Esophagus (tissue), 2 donors: ENCODE data around the gene SKI. TPM values are rescaled to one million over a fixed set of nuclear protein-coding genes. Genes with fewer than 3 reads are reported as not detected.

ENCODE experiments used
- H3K27ac ChIP-seq, 2 donors: one replicate each; pipeline ENCODE4 v1.5.1; 2013; ENCODE audit warnings: low read depth in 2 of 2, mild to moderate bottlenecking in 2 of 2, inconsistent platforms in 1 of 2, low read length in 1 of 2, moderate library complexity in 1 of 2
- H3K27me3 ChIP-seq, 2 donors: one replicate each; pipeline ENCODE4 v1.6.1; 2013; ENCODE audit warnings: low read length in 2 of 2, control low read depth in 1 of 2, mild to moderate bottlenecking in 1 of 2; ENCODE audit not compliant: insufficient read depth in 2 of 2, control insufficient read depth in 1 of 2
- H3K36me3 ChIP-seq, 2 donors: one replicate each; pipeline ENCODE4 v1.6.1; 2013; ENCODE audit warnings: low read length in 1 of 2; ENCODE audit not compliant: control insufficient read depth in 2 of 2, insufficient read depth in 2 of 2
- H3K4me1 ChIP-seq, 2 donors: one replicate each; pipeline ENCODE4 v1.6.1; 2013; ENCODE audit warnings: low read length in 1 of 2; ENCODE audit not compliant: control insufficient read depth in 2 of 2, insufficient read depth in 2 of 2
- H3K4me3 ChIP-seq, 2 donors: one replicate each; pipeline ENCODE4 v1.5.1; 2013; ENCODE audit warnings: low read length in 2 of 2, mild to moderate bottlenecking in 2 of 2, low read depth in 1 of 2, moderate library complexity in 1 of 2
- H3K9me3 ChIP-seq, 2 donors: one replicate each; pipeline ENCODE4 v1.6.1; 2013; ENCODE audit warnings: mild to moderate bottlenecking in 2 of 2, low read depth in 1 of 2, low read length in 1 of 2, moderate library complexity in 1 of 2; ENCODE audit not compliant: control insufficient read depth in 2 of 2, insufficient read depth in 1 of 2
- WGBS, 2 donors: extraction: QIAGEN DNeasy Blood & Tissue Kit; methylation state at CpG; one replicate each; pipeline ENCODE4 v1.1.7; 2013; 5-methylcytosine and 5-hydroxymethylcytosine counted together
- polyA plus RNA-seq, 2 donors: library from polyadenylated mRNA; stranded (reverse); fragments of 200-250 nt; gene quantifications; one replicate each; pipeline ENCODE4 v1.2.3, GENCODE V29; 2013
- donor health status: healthy with polysubstance abuse.
- donor health status: Bipolar disorder and iron deficiency.

SKI gene
- polyA plus RNA-seq, 2 donors: 11.5 to 12.8 TPM

DNA sequence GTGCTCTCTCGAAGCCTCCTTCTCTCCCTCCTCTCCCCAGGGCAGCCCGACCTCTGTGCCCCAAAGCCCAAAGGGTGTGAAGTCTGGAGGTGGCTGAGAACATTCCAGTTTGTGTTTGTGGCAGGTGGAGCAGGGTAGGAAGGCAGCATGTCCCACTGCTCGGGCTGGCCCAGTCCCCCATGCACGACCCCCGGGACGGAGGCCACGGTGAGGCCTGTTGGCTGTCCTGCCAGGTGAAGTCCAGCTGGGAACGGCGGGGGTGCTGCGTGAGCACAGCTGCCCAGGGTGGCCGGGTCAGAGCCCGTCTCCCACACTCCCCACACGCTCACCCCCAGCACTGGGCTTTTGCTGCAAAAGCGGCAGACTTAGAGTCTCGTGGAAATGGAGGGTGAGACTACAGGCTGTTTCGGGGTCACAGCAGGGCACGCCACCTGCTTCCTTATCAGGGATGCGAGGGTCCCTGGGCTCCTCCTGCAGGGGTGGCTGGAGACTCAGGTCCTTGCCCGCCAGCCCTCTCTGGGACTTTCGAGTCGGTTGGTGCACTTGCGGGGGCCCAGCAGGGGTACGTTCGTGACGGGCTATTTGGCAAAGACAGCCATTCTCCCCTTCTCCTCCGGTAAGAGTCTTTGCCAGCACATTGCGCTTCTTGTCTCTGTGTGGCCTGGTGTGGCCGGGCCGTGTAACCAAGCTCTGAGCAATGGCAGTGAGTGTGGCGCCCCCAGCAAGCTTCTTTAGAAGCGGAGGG, 123.0 kb downstream of the SKI start:
- H3K4me1 ChIP-seq: peaks cover 3 to 13% of the 10 kb centered on the region in 2 donors
- H3K27me3 ChIP-seq: no peaks in the 10 kb centered on the region
- no peak overlapping the region for H3K27ac ChIP-seq
- WGBS, 2 donors: 83 to 88% methylated on average over 31 of the region's 31 CpGs
- no peak overlapping the region for H3K4me3 ChIP-seq
- H3K9me3 ChIP-seq: no peaks in the 10 kb centered on the region
- H3K36me3 ChIP-seq: no peaks in the 10 kb centered on the region

DNA sequence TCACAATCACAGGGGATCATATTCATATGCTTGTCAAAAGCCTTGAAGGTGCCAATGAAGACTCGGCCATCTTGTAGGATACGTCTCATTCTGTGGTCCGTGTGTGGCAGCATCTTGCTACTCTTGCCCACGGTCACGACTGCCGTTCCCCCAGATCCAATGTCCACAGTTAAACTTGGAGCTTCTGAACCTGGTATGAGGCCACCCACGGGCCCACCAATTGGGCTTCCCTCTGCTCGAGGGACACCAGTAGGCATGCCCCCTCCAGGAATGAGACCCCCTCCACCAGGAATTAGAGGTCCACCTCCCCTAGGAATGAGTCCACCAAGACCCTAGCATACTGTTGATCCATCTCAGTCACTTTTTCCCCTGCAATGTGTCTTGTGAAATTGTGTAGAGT, 123.6 kb downstream of the SKI start:
- Histone ChIP-seq H3K4me1 (peaks cover 3 to 13% of the 10 kb centered on the region in 2 donors), H3K4me3 (no peak overlapping the region), H3K9me3 (no peaks in the 10 kb centered on the region), H3K27me3 (no peaks in the 10 kb centered on the region), H3K27ac (no peak overlapping the region), H3K36me3 (no peaks in the 10 kb centered on the region)
- 90 to 93% methylated on average over 8 of the region's 8 CpGs for WGBS, 2 donors

DNA sequence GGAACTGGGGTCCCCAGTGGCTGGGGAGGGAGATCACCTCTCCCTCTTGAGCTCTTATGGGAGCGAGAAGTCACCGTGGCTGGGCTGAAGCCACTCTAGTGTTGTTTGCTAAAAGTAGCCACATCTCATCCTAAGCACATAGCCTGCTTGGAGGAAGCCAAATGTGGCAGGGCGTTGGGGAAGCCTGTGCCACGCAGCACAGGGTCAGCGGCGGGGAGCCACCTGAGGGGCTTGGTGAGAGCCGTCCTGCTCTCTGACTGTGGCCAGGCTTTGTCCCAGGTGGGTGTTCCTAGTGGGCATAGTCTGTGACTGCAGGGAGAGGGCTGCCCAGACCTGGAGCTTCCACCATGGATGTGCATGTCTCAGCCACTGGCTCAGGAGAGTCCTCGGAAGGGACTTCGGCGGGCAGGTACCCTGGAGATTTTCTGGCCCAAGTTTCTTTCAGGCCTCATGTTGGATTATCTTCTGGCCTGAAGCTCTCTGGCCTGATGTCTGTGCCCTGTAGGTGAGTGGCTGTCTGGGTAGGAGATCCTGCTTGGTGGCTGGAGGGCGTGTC, 124.3 kb downstream of the SKI start:
- 75 to 86% methylated on average over 11 of the region's 11 CpGs for WGBS, 2 donors
- H3K36me3 ChIP-seq: peaks cover 0 to 2% of the 10 kb centered on the region in 2 donors
- no peaks in the 10 kb centered on the region for H3K27me3 ChIP-seq
- H3K4me1 ChIP-seq: peaks cover under 1 to 13% of the 10 kb centered on the region in 2 donors
- no peak overlapping the region for H3K4me3 ChIP-seq
- H3K27ac ChIP-seq: no peak overlapping the region
- no peaks in the 10 kb centered on the region for H3K9me3 ChIP-seq

DNA sequence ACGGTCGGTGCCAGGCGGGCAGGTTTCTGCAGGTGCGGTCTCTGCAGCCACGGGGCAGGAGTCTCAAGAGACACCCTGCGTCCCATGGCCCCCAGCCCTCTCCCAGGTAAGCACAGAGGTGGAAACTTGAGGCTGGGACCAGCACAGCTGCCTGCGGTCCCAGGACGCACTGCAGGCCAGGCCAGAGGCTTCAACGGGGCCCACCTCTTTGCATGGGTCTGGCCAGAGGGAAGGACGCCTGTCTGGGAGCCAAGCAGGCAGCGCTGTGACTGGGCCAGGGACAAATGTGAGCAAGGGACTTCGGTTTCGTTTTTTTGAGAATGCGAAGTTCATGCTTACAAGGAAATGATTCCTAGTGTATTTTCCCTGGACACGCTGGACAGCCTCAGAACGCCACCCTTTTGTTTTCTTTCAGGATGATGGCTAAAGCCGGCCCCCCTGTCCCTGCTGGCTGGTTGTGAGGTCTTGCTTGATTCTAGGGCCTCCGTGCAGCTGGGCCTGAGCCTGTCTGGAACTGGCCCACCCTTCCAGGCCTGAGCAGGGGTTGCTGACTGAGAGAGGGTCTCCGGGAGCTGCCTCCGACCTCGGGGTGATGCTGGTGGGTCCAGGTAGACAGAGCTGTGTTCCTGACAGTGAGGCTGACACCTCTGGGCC, 124.9 kb downstream of the SKI start:
- H3K27ac ChIP-seq: no peak overlapping the region
- H3K4me1 ChIP-seq: peaks cover 0 to 13% of the 10 kb centered on the region in 2 donors
- 58 to 61% methylated on average over 21 of the region's 21 CpGs for WGBS, 2 donors
- H3K9me3 ChIP-seq: no peaks in the 10 kb centered on the region
- peaks cover 0 to 2% of the 10 kb centered on the region in 2 donors for H3K36me3 ChIP-seq
- H3K4me3 ChIP-seq: no peak overlapping the region
- no peaks in the 10 kb centered on the region for H3K27me3 ChIP-seq

DNA sequence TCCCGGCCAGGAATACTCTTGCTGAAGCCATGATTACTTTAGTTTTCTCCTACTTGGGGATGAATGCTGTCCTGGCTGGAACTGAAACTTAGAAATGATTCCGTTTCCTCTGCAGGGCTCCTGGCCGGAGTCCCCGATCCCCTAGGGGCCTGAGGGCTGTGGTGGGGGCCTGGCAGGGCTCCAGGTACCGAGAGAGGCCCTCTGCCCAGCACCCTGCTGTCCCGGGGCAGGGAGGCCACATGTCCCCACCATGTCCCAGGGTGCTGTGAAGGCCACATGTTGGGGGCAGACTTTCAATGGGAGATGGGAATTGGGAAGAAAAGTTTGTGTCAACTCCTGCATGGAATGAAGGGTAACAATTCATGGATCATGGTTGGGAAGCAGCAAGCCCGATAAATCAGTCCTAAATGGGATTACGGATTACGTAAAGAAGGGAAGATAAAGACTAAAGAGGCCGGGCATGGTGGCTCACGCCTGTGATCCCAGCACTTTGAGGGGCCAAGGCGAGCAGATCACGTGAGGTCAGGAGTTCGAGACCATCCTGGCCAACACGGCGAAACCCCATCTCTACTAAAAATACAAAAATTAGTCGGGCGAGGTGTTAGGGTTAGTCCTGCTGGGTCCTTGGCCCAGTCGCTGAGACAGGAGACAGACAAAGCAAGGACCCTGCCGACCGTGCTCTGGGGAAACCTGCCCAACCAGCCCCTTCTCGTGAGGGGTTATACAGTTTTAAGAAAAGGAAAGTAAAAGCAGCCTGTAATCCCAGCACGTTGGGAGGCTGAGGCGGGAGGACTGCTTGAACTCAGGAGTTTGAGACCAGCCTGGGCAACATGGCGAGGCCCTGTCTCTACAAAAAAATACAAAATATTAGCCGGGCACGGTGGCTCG, 125.7 kb downstream of the SKI start:
- H3K27ac ChIP-seq: no peak overlapping the region
- 83% methylated on average over 28 of the region's 28 CpGs for WGBS, 2 donors
- no peaks in the 10 kb centered on the region for H3K9me3 ChIP-seq
- H3K4me1 ChIP-seq: peaks cover 0 to 13% of the 10 kb centered on the region in 2 donors
- no peaks in the 10 kb centered on the region for H3K27me3 ChIP-seq
- peaks cover 0 to 2% of the 10 kb centered on the region in 2 donors for H3K36me3 ChIP-seq
- H3K4me3 ChIP-seq: no peak overlapping the region

DNA sequence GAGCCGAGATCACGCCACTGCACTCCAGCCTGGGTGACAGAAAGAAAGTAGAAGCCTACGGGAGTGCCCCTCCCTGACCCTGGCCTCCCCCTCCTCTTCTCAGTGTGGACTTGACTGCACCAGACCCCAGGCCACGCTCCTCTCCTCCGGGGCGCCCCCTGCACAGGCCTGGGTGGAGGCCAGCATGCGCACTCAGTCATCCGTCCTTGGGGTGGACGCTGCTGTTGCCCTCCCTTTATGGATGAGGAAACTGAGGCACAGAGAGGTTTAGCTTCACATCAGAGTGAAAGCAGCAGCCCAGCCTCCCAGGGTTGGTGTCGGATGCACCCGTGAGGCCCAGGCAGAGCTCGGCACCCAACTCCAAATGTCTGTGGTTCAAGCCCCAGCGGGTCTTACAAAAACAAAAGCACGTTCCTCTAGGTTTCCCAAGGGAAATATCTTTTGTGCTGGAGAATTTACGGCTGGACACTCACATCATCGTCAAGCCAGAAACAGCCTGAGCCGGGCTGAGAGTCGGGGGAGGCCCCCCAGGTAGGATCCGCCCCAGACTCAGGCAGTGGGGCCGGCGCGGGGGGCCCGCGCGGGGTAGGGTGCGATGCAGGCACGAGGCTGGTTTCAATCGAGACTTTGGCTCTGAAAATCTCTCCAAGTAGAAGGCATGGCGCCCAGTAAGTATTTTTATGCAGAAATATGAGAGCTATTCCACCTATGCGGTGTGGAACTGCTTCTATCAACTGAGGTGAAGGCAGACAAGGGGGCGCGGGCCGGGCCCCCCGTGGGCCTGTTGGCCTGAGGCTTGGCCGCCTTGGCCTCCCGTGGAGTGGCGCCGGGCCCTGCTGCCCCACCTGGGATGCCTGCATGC, 126.6 kb downstream of the SKI start:
- Histone ChIP-seq H3K27me3 (no peaks in the 10 kb centered on the region), H3K4me3 (no peak overlapping the region), H3K27ac (no peak overlapping the region), H3K36me3 (peaks cover 0 to 2% of the 10 kb centered on the region in 2 donors), H3K4me1 (peaks cover 0 to 13% of the 10 kb centered on the region in 2 donors), H3K9me3 (no peaks in the 10 kb centered on the region)
- 82 to 88% methylated on average over 37 to 38 of the region's 38 CpGs for WGBS, 2 donors

DNA sequence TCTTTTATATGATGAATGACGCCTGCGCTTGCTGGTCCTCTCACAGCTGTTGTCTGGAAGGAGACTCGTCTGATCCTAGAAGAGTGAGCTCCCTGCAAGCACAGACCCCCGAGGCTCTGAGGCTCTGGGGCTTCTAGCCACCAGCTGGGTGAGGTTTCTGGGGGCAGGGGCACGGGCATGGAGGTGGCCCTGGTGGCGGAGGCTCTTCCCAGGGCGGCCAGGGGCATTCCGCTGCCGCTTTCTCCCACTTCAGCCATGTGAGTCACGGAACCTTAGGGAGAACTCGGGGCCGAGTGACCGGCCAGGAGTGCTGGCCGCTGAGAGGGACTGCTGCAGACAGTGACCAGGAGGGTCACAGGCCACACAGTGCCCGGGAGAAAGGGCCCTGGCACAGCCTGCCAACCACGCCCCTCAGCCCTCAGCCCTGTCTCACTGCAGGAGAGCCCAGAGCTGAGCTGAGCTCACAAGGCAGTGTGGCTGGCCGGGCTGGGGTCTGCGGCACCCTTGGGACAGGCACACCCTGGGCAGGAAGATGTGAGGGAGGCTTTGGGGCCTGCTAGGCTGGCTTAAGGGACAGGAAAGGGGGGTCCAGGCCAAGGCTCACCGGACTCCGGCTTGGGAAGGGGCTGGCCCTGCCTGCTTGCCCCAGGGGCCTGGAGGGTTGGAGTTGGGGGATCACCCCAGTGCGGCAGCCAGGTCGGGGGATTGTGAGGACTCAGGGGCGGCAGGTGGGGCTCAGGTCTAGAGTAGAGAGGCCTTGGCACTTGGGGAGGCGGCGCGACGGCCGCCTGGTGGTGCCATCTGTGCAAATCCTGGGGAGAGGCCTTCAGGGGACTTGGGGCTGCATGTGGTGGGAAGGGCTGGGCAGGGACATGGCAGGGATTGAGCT, 127.5 kb downstream of the SKI start:
- H3K4me3 ChIP-seq: no peak overlapping the region
- H3K4me1 ChIP-seq: peaks cover 0 to 13% of the 10 kb centered on the region in 2 donors
- no peaks in the 10 kb centered on the region for H3K9me3 ChIP-seq
- H3K27me3 ChIP-seq: no peaks in the 10 kb centered on the region
- 87 to 92% methylated on average over 28 of the region's 28 CpGs for WGBS, 2 donors
- no peak overlapping the region for H3K27ac ChIP-seq
- H3K36me3 ChIP-seq: peaks cover 0 to 2% of the 10 kb centered on the region in 2 donors

DNA sequence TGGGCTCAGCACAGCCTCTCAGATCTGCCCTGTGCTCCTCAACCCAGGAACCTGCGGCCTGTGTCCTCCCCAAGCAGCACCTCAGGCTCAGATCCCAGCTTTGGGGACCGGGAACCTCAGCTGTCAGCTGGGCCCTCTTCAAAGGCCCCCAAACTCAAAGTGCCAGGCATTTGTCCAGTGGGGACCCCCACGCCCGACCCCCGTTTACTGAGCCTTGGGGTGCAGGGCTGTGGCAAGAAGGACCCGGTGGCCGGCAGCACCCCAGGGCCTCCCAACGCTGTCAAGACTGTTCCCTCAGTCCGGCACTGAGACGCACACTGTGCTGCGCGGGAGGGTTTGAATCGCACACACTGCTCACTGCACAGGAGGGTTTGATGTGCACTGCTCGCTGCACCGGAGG, 128.3 kb downstream of the SKI start:
- H3K36me3 ChIP-seq: peaks cover 0 to 2% of the 10 kb centered on the region in 2 donors
- no peaks in the 10 kb centered on the region for H3K9me3 ChIP-seq
- H3K4me1 ChIP-seq: peaks cover 0 to 13% of the 10 kb centered on the region in 2 donors
- WGBS, 2 donors: 93 to 95% methylated on average over 15 of the region's 15 CpGs
- no peak overlapping the region for H3K27ac ChIP-seq
- H3K4me3 ChIP-seq: no peak overlapping the region
- no peaks in the 10 kb centered on the region for H3K27me3 ChIP-seq
